ENCODE measurements around the gene NPIPA1. TPM values are rescaled to one million over a fixed set of nuclear protein-coding genes. Genes with fewer than 3 reads are reported as not detected.
"Not testable (repeated sequence)": the region's sequence is repeated elsewhere in the genome, so short reads cannot be mapped to it uniquely, and the experiment has no call there.

Gene NPIPA1
- total RNA-seq, 1 donor from 2014 or later: 199 TPM

DNA sequence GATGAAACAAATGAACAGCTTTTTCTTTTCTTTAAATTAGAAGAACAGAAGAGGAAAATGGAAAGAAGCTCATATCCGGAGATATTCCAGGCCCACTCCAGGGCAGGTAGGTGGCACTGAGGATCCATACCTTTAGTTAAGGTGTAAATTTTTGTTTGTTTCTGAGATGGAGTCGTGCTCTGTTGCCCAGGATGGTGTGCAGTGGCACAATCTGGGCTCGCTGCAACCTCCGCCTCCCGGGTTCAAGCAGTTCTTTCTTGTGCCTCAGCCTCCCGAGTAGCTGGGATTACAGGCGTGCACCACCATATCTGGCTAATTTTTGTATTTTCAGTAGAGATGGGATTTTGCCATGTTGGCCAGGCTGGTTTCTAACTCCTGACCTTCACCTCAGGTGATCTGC lies 61.1 kb downstream of the NPIPA1 start:
- not testable (repeated sequence) for DNase-seq (ENCODE audit: extremely low spot score, unreplicated experiment); H3K4me1 Mint-ChIP-seq (ENCODE audit: unreplicated experiment); H3K9me3 Mint-ChIP-seq; H3K27ac Mint-ChIP-seq; H3K27me3 Mint-ChIP-seq; H3K4me3 Mint-ChIP-seq
- peaks cover 16% of the 10 kb centered on the region for H3K36me3 Mint-ChIP-seq

DNA sequence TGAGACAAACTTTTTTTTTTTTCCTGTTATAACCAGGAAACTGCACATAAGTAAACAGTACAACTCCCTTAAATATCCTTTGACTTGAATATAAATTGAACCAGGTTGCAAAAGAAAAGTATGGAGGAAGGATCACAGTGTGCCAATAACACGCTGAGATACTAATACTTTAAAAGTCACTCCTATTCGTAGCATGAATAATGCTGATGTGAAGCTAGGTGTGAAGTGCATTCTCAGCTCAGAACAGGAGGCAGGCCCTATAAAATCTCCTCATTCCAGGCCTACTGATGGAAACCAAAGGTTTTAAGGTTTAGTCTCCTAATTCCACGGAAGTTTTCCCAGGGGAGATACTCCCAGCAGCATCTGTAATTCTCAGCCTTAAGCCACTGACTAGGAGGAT lies 62.6 kb downstream of the NPIPA1 start:
- not testable (repeated sequence) for H3K4me1 Mint-ChIP-seq (ENCODE audit: unreplicated experiment); H3K4me3 Mint-ChIP-seq; H3K27ac Mint-ChIP-seq; H3K9me3 Mint-ChIP-seq; DNase-seq (ENCODE audit: extremely low spot score, unreplicated experiment); H3K27me3 Mint-ChIP-seq
- peaks cover 12% of the 10 kb centered on the region for H3K36me3 Mint-ChIP-seq

Small RNAs within 50 kb of the gene (microRNA-seq; reads per million reads assigned to microRNA genes)
- not detected for gene MIR3180-1
- gene MIR3670-1: not detected
- not detected for gene MIR6511A1
- gene MIR6770-1: not detected

Other genes starting within 250 kb of the NPIPA1 start
- gene PLA2G10, start 243.1 kb upstream of the NPIPA1 start, total RNA-seq (ENCODE audit: low replicate concordance): 1.3 TPM in 1 of 2 replicates, not detected in the other
- not detected in 2 replicates for gene NPIPA3, start 234.0 kb upstream of the NPIPA1 start, total RNA-seq (ENCODE audit: low replicate concordance)
- 8.2 and 12.9 TPM in 2 replicates for gene NPIPA2, start 194.9 kb upstream of the NPIPA1 start, total RNA-seq (ENCODE audit: low replicate concordance)
- 78.0 and 80.7 TPM in 2 replicates for gene NOMO1, start 103.7 kb upstream of the NPIPA1 start, total RNA-seq (ENCODE audit: low replicate concordance)
- gene PDXDC1, start 37.6 kb downstream of the NPIPA1 start, total RNA-seq (ENCODE audit: low replicate concordance): 130 and 198 TPM in 2 replicates
- gene NTAN1, start 118.6 kb downstream of the NPIPA1 start, total RNA-seq (ENCODE audit: low replicate concordance): 30.4 and 45.3 TPM in 2 replicates
- gene RRN3, start 156.8 kb downstream of the NPIPA1 start, total RNA-seq (ENCODE audit: low replicate concordance): 29.9 and 35.7 TPM in 2 replicates